ENCODE measurements around the gene BECN2. TPM values are rescaled to one million over a fixed set of nuclear protein-coding genes. Genes with fewer than 3 reads are reported as not detected.

The BECN2 gene
- total and polyA plus RNA-seq, 2 donors (not counting 3 experiments of a cell fraction or from before 2014, with no cell fraction given), result not detected

GRCh38 chr1:241947354-241947753, 10.2 kb upstream of the BECN2 start:
- ChIA-PET CTCF (interaction anchor here (1.0 kb wide), 1 partner anchor 13 kb away, joined by 3 read pairs; no protein-coding TSS in a partner anchor), POLR2A (no interaction called here)
- no peak for TF ChIP-seq MAX (IDR thresholded peaks at IDR 0.05; ENCODE audit: insufficient read depth, insufficient read length)
- no peak for TF ChIP-seq JUN (IDR thresholded peaks at IDR 0.05; ENCODE audit: borderline replicate concordance, insufficient read depth, insufficient read length, low read depth)
- TF ChIP-seq CTCF (IDR thresholded peaks at IDR 0.05; ENCODE audit: extremely low read depth in 1 of 2, insufficient read depth in 1 of 2, low read depth in 1 of 2, low read length in 2 of 2), result no peak
- no peak for TF ChIP-seq EZH2 (IDR thresholded peaks at IDR 0.05; ENCODE audit: borderline replicate concordance, low read depth, low read length, severe bottlenecking)
- TF ChIP-seq FOS (IDR thresholded peaks at IDR 0.05; ENCODE audit: borderline replicate concordance, insufficient read depth, low read length), result no peak
- no peak for TF ChIP-seq MYC (IDR thresholded peaks at IDR 0.05; ENCODE audit: low read depth, low read length)
- TF ChIP-seq GATA2 (IDR thresholded peaks at IDR 0.05; ENCODE audit: insufficient read depth, insufficient read length, low read depth, low read length), result no peak
- no peak for TF ChIP-seq POLR2AphosphoS5 (IDR thresholded peaks at IDR 0.05; ENCODE audit: insufficient read depth, low read depth, low read length)
- TF ChIP-seq POLR2A (IDR thresholded peaks at IDR 0.05; ENCODE audit: low read depth, low read length), result no peak
- Histone ChIP-seq H3K79me2 (ENCODE audit: control insufficient read depth, insufficient read depth, low read length) (no peaks in the 10 kb centered on the region), H3K9ac (replicated peaks; ENCODE audit: extremely low read depth, insufficient read depth, low read length) (no peak overlapping the region), H2AFZ (ENCODE audit: low read depth, low read length) (no peak overlapping the region), H3K9me1 (replicated peaks; ENCODE audit: control insufficient read depth, extremely low read depth, insufficient read depth, low read length) (no peaks in the 10 kb centered on the region), H3K9me3 (replicated peaks; ENCODE audit: control insufficient read depth, insufficient read depth, low read length) (no peaks in the 10 kb centered on the region), H3K4me3 (replicated peaks in 1 of 3; ENCODE audit: insufficient read depth in 1 of 3, low read depth in 1 of 3, low read length in 3 of 3) (no peak overlapping the region), H4K20me1 (replicated peaks; ENCODE audit: control insufficient read depth, extremely low read depth, insufficient read depth, low read length) (no peaks in the 10 kb centered on the region), H3K4me1 (ENCODE audit: control insufficient read depth, extremely low read depth, insufficient read depth, low read length) (no peaks in the 10 kb centered on the region), H3K27me3 (ENCODE audit: control insufficient read depth in 2 of 2, insufficient read depth in 2 of 2, low read length in 2 of 2) (no peaks in the 10 kb centered on the region), H3K36me3 (ENCODE audit: control insufficient read depth in 2 of 2, extremely low read depth in 1 of 2, insufficient read depth in 2 of 2, low read length in 2 of 2) (no peaks in the 10 kb centered on the region), H3K27ac (ENCODE audit: insufficient read depth, low read depth, low read length) (no peak overlapping the region), H3K4me2 (ENCODE audit: insufficient read depth, low read length) (no peak overlapping the region)
- FAIRE-seq (no peak), DNase-seq (ENCODE audit: low read depth, low spot score) (no peak)
- dilution Hi-C loops (cut with MboI; ENCODE audit: extremely low pct_ligation_motif_present, low sequenced_read_pairs) (no loop called here), intact Hi-C loops (cut with micrococcal nuclease) (no loop called here)
- no TSS peak for BruUV-seq (replicated peaks)
